Keratinocyte (primary cell): Measurements from ENCODE around the gene GALNT6. TPM values are rescaled to one million over a fixed set of nuclear protein-coding genes. Genes with fewer than 3 reads are reported as not detected.
"Not testable (repeated sequence)": the region's sequence is repeated elsewhere in the genome, so short reads cannot be mapped to it uniquely, and the experiment has no call there.

Source experiments
- DNase-seq: peaks from one replicate; pipeline ENCODE4 v3.0.0-alpha.2; 2011; ENCODE audit warnings: low read depth, missing footprints, low spot score
- FAIRE-seq: peaks from 2 replicates; lab custom pipeline; 2011; peaks lifted over from hg19 to GRCh38; lab: Jason Lieb, UNC
- H2AFZ ChIP-seq: 2 replicates; pipeline ENCODE4 v1.6.0; 2012; ENCODE audit warnings: low read length, control low read depth, inconsistent platforms; ENCODE audit not compliant: control insufficient read depth
- H3K27ac ChIP-seq: 2 replicates; pipeline ENCODE4 v1.5.1; 2011; ENCODE audit warnings: low read length; ENCODE audit not compliant: control insufficient read depth, insufficient read depth
- H3K27me3 ChIP-seq: 3 replicates; pipeline ENCODE4 v1.6.0; 2011; ENCODE audit warnings: low read length; ENCODE audit not compliant: control insufficient read depth, insufficient read depth; ENCODE audit errors: extremely low read depth
- H3K36me3 ChIP-seq, 2 experiments: 2 replicates in 1 of 2; 3 replicates in 1 of 2; pipeline ENCODE4 v1.5.1; 2011; ENCODE audit warnings: low read length in 2 of 2, mild to moderate bottlenecking in 1 of 2; ENCODE audit not compliant: control insufficient read depth in 2 of 2, insufficient read depth in 2 of 2; ENCODE audit errors: extremely low read depth in 1 of 2
- H3K4me1 ChIP-seq: 3 replicates; pipeline ENCODE4 v1.5.1; 2011; ENCODE audit warnings: low read length; ENCODE audit not compliant: control insufficient read depth, insufficient read depth; ENCODE audit errors: extremely low read depth
- H3K4me2 ChIP-seq: 3 replicates; pipeline ENCODE4 v1.6.0; 2011; ENCODE audit warnings: low read depth, low read length; ENCODE audit not compliant: control insufficient read depth, insufficient read depth; ENCODE audit errors: extremely low read depth
- H3K4me3 ChIP-seq, 3 experiments: fragments of 200-600 bp in 1 of 3; sonication (generic) in 1 of 3; 2 replicates in 2 of 3; 3 replicates in 1 of 3; pipeline ENCODE4 v1.5.1; 2011 to 2016; ENCODE audit warnings: low read length in 3 of 3, mild to moderate bottlenecking in 3 of 3, control low read depth in 2 of 3, inconsistent platforms in 1 of 3, low read depth in 1 of 3, mixed read lengths in 1 of 3, mixed run types in 1 of 3, moderate library complexity in 1 of 3; ENCODE audit not compliant: control insufficient read depth in 2 of 3, insufficient read depth in 2 of 3; ENCODE audit errors: extremely low read depth in 1 of 3
- H3K79me2 ChIP-seq: 2 replicates; pipeline ENCODE4 v1.6.0; 2012; ENCODE audit warnings: low read length; ENCODE audit not compliant: control insufficient read depth, insufficient read depth
- H3K9ac ChIP-seq: 3 replicates; pipeline ENCODE4 v1.6.0; 2011; ENCODE audit warnings: low read length; ENCODE audit not compliant: control insufficient read depth, insufficient read depth; ENCODE audit errors: extremely low read depth
- H3K9me1 ChIP-seq: 3 replicates; pipeline ENCODE4 v1.6.0; 2011; ENCODE audit warnings: low read length; ENCODE audit not compliant: control insufficient read depth, insufficient read depth; ENCODE audit errors: extremely low read depth
- H3K9me3 ChIP-seq: 2 replicates; pipeline ENCODE4 v1.5.1; 2012; ENCODE audit warnings: low read depth, low read length; ENCODE audit not compliant: control insufficient read depth
- H4K20me1 ChIP-seq: 3 replicates; pipeline ENCODE4 v1.6.0; 2011; ENCODE audit warnings: low read length; ENCODE audit not compliant: control insufficient read depth, insufficient read depth; ENCODE audit errors: extremely low read depth
- CTCF ChIP-seq, 3 experiments: IDR thresholded peaks in 1 of 3; conservative IDR thresholded peaks in 1 of 3; optimal IDR thresholded peaks in 1 of 3; 2 replicates in 2 of 3; 3 replicates in 1 of 3; pipeline versions ENCODE3 to v1.5.1; 2011; ENCODE audit warnings: low read length in 3 of 3, mild to moderate bottlenecking in 3 of 3, moderate library complexity in 2 of 3, control low read depth in 1 of 3, inconsistent platforms in 1 of 3; ENCODE audit not compliant: insufficient read depth in 2 of 3; ENCODE audit errors: extremely low read depth in 1 of 3
- EZH2 ChIP-seq: IDR thresholded peaks from one replicate; pipeline ENCODE4 v1.6.1; 2012; ENCODE audit warnings: inconsistent platforms, mild to moderate bottlenecking, low read length, moderate library complexity
- dilution Hi-C: fragments of 300-500 bp; cut with MboI; formaldehyde crosslinking; loops from one replicate; pipeline ENCODE4 v1.7.0; 2020; ENCODE audit warnings: low sequenced_read_pairs; ENCODE audit not compliant: extremely low pct_ligation_motif_present
- polyA plus RNA-seq, 5 experiments: library from polyadenylated mRNA; depleted of rRNA in 3 of 5; stranded (reverse) in 3 of 5; stranded (forward) in 1 of 5; unstranded in 1 of 5; fragments of >200 nt; gene quantifications; 1 replicate in 1 of 5; 2 replicates in 3 of 5; 3 replicates in 1 of 5; pipeline versions ENCODE4 v1.2.1 to v1.2.3, GENCODE V29; 2011 to 2012; ENCODE audit warnings: missing spikeins in 2 of 5, low read depth in 1 of 5, low replicate concordance in 1 of 5

The GALNT6 gene
- polyA plus RNA-seq, 1 donor (not counting 4 experiments of a cell fraction or from before 2014, with no cell fraction given): 42.7 TPM

- Histone ChIP-seq H3K4me2 (no peak overlapping the region), H2AFZ (no peak overlapping the region), H3K9me3 (no peaks in the 10 kb centered on the region), H3K36me3 (no peaks in the 10 kb centered on the region), H3K9ac (no peak overlapping the region), H3K27ac (no peak overlapping the region), H4K20me1 (no peaks in the 10 kb centered on the region), H3K27me3 (no peaks in the 10 kb centered on the region), H3K9me1 (no peaks in the 10 kb centered on the region), H3K79me2 (no peaks in the 10 kb centered on the region), H3K4me1 (peaks cover 4% of the 10 kb centered on the region), H3K4me3 (no peak overlapping the region)
- no peak for DNase-seq
- TF ChIP-seq CTCF (optimal IDR thresholded peaks at IDR 0.05 in 1 of 3, IDR thresholded peaks at IDR 0.05 in 1 of 3, conservative IDR thresholded peaks at IDR 0.05 in 1 of 3; ENCODE audit: extremely low read depth in 1 of 3, insufficient read depth in 2 of 3, low read length in 3 of 3): no peak
- TF ChIP-seq EZH2: no peak
- dilution Hi-C loops: no loop called here
- FAIRE-seq: no peak
Observed at GRCh38 chr12:51320311-51320694, 70.9 kb downstream of the GALNT6 start.

- no peaks in the 10 kb centered on the region for H3K27me3 ChIP-seq
- DNase-seq (no peak), FAIRE-seq (no peak)
- H3K4me2 ChIP-seq: no peak overlapping the region
- dilution Hi-C loops: no loop called here
- H3K79me2 ChIP-seq: no peaks in the 10 kb centered on the region
- no peaks in the 10 kb centered on the region for H3K36me3 ChIP-seq
- no peak overlapping the region for H2AFZ ChIP-seq
- H3K9ac ChIP-seq: no peak overlapping the region
- H3K4me1 ChIP-seq: peaks cover 4% of the 10 kb centered on the region
- no peak overlapping the region for H3K4me3 ChIP-seq
- no peak for TF ChIP-seq EZH2
- no peak for TF ChIP-seq CTCF (optimal IDR thresholded peaks at IDR 0.05 in 1 of 3, IDR thresholded peaks at IDR 0.05 in 1 of 3, conservative IDR thresholded peaks at IDR 0.05 in 1 of 3; ENCODE audit: extremely low read depth in 1 of 3, insufficient read depth in 2 of 3, low read length in 3 of 3)
- H4K20me1 ChIP-seq: no peaks in the 10 kb centered on the region
- no peaks in the 10 kb centered on the region for H3K9me1 ChIP-seq
- H3K9me3 ChIP-seq: no peaks in the 10 kb centered on the region
- no peak overlapping the region for H3K27ac ChIP-seq
Observed at GRCh38 chr12:51318846-51319599, 72.2 kb downstream of the GALNT6 start.

- H3K9me3 ChIP-seq, H4K20me1 ChIP-seq, H3K4me2 ChIP-seq, DNase-seq, H3K4me1 ChIP-seq, H2AFZ ChIP-seq, H3K27ac ChIP-seq, H3K9ac ChIP-seq, dilution Hi-C loops, H3K4me3 ChIP-seq, H3K36me3 ChIP-seq, FAIRE-seq, H3K79me2 ChIP-seq, H3K9me1 ChIP-seq, H3K27me3 ChIP-seq: not testable (repeated sequence)
Observed at GRCh38 chr12:51318057-51318806, 73.0 kb downstream of the GALNT6 start.
